Fibroblast of skin of right quadriceps (primary cell): Measurements from ENCODE around the gene C2orf68.
"Not testable (repeated sequence)": the region's sequence is repeated elsewhere in the genome, so short reads cannot be mapped to it uniquely, and the experiment has no call there.

Experiments
- DNase-seq: peaks from one replicate; pipeline ENCODE4 v3.0.0-alpha.2; 2013

The C2orf68 gene

DNA sequence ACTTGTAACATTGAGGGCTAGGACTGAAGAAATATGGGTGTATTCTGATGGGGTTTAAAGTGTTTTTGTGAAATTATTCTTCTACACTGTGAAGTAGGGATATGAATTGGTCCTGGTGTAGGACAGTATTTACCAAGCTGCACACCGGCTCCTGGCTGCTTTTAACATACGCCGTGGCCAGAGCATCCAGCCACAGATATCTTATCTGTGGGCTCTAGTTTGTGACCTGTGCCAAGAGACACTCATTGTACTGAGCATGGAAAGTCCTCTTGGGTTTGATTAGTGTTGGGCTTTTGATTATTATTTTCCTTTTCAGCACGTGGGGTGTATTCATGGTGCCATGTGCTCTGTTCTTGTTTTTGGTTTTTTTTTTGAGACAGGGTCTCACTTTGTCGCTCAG is 12.1 kb upstream of the C2orf68 start:
- DNase-seq = no peak

DNA sequence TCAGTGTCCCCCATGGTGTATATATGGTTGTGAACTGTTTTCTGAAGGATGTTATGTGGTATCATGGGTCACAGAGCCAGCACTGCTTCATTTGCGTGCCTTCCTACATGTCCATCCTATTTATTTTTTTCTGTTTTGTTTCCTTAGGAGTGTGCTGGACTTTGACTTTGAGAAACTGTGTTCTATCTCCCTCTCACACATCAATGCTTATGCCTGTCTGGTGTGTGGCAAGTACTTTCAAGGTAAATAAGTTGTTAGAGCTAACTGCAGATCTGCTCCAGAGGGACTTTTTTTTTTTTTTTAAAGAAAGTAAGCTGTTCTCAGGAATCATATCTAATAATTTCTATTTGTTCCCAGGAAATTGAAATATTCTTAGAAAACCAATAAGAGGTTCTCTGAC is 9.5 kb upstream of the C2orf68 start:
- no peak for DNase-seq

DNA sequence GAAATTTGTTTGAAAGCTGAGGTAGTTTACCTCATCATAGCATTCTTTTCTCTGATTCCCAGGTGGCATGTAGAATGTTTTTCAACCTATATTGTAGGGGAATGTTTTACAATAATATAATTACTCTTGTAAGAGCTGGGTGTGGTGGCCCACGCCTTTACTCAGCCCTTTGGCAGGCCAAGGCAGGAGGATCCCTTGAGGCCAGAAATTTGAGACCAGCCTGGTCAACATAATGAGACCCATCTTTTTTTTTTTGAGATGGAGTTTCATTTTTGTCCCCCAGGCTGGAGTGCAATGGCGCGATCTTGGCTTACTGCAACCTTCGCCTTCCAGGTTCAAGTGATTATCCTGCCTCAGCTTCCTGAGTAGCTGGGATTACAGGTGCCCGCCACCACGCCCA is 7.8 kb upstream of the C2orf68 start:
- no peak for DNase-seq

DNA sequence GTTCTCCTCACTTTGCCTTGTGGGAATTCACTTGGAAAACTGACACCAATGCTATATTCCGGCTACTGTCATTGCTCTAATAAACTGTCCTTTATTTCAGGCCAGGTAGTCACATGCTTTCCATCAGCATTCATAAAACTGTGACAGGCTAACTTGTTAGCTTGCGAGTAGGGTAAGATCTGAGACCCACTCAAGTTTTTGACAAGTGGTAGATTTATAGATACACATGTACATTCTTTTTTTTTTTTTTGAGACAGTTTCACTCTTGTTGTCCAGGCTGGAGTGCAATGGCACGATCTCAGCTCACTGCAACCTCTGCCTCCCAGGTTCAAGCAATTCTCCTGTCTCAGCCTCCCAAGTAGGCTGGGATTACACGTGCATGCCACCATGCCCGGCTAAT is 5.9 kb upstream of the C2orf68 start:
- DNase-seq = not testable (repeated sequence)

DNA sequence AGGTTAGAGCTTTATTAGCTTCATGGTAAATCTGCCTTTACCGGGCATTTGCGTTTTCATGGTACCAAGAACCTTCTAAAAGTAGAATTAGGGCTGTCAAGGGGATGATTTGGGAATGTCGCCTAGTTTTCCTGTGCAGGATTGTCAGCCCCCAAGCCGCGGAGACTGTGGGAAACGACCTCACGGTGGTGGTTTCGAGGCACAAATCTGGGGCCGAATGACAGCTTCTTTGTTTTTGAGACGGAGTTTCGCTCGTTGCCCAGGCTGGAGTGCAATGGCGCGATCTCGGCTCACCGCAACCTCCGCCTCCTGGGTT is 3.5 kb upstream of the C2orf68 start:
- no peak for DNase-seq

DNA sequence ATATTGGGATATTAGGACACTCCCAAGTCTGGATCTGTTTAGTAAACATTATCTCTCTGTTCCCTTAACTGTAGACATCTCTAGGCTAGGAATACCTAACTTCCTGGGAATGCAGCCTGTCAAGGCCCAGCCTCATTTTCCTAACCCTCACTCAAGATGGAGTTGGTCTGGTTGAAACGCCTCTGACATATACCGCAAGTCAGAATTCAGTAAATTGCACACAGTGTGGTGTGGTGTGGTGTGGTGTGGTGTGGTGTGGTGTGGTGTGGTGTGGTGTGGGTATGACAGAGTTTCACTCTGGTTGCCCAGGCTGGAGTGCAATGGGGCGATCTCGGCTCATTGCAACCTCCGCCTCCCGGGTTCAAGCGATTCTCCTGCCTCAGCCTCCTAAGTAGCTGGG is 2.9 kb upstream of the C2orf68 start:
- DNase-seq = not testable (repeated sequence)

DNA sequence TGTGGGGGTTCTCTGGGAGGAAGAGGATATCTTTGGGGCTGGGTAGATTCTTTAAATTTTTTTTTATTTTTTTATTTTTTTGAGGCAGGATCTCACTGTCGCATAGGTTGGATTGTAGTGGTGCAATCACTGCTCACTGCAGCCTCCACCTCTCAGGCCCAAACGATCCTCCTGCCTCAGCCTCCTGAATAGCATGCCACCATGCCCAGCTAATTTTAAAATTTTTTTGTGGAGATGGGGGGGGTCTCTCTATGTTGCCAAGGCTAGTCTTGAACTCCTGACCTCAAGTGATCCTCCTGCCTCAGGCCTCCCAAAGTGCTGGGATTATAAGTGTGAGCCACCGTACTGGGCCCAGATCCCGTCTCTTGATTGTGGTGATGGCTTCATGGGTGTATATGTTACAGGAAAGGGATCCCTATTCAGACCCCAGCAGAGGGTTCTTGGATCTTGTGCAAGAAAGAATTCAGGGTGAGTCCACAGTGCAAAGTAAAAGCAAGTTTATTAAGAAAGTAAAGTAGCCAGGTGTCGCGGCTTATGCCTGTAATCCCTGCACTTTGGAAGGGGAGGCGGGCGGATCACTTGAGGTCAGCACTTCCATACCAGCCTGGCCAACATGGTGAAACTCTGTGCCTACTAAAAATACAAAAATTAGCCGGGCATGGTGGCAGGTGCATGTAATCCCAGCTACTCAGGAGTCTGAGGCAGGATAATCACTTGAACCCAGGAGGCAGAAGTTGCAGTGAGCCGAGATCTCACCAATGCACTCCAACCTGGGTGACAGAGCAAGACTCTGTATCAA is 2.0 kb upstream of the C2orf68 start:
- no peak for DNase-seq

DNA sequence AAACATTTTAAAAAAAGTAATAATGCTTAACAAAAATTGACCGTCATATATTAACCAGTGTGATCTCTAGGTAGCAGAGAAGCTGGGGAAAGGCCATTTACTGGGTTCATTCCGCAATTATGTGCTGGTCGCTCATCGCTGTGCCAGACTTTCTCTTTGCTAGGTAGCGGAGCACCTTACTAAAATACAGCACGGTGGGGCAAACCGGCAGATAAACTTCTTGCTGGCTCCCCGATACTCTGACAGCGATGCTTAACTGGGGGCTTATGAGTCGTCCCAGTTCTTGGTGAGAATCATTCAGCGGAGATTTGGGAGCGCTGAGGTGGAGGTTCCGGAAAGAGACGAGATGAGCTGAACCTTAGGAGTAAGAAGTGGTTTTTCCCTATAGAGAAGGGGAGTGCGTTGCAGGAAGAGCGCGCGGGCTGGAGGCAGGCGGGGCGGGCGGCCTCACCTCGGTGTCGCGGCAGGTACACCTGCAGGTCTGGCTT is 605 bp downstream of the C2orf68 start:
- no peak for DNase-seq

DNA sequence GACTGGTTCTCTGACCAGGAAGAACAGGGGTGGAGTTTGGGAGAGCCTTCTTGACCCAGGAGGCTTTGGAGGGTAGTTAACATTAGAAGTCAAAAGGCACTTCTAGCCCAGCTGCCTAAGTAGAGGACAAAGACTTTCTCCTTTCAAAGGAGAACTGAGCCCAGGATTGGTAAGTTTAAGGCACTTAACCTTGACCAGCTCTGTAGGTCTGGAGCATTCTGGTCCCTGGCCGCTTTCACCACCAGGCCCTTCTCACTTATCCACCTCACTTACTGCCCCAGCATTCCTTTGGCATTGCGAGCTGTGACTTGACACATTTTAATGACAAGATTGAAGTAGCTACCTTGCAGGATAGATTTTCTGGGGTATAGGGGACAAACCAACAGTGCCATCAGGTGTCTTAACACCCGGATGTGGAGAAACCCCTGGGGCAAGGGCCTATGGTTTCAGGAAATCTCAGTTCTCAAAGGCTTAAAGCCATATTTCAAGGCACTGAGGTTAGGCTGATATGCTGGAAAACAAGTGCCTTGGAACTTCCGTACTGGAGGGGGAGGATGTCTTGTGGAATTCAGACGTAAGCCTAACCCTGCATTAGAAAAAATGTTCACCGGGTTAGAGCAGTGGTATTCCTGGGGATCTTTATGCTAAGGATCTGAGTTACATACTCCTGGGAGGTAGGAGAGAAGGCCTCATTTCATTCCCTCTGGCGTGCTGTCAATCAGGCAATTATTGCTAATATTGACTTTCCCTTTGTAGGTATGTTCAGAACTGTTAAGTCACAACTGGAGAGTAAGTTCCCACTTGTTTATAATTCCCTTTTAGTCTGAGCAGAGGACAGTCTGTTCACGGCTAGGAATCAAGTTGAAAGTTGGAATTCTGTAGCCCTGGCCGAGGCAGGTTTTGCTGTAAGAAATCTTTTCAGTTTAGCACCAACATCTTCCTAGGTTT is 4.3 kb downstream of the C2orf68 start:
- DNase-seq = no peak

DNA sequence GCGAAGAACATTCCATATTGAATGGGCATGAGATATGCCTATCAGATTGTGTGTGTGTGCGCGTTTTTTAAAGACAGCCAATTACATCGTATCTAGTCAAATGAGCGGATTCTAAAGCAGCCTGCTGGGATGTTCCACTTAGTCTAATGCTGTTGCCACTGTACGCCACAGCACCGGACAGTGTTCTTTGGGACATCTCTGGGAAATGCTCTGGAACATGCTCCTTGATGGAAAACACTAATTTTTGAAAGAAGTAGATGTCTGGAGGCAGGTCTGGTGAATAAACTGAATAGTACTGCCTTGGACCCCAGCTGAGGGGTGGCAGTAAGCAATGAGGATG is 5.8 kb downstream of the C2orf68 start:
- DNase-seq = no peak

DNA sequence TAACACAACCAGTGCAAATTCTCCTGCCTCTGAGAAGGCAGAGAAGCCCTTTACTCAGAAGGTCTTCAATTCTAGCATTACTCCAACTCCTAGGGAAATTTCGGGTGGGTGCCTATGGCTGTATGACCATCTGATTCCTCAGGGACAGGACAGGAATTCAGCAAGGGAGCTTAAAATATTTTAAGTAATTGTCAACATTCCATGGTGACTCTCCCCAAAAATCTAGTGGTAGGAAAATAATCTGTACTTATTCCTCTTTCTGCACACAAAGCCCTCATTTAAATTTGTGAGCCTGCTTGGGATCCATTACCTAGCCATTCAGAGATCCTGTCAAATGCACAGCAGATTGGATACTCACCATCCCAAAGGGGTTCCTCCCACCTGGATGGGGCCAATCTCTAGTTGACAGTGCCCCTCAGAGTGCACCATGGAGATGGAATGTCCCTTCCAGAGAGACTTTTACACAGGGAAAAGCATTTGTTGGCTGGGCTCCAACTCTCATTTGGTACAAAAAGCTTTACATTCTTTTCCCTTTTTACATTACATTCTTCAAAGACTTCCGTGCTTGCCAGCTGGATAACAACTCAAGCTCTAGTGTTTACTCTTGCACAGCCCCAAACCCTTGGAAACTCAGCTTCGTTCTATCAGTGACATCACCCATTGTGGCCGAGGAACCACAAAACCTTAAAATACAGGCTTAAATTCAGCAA is 6.3 kb downstream of the C2orf68 start:
- peak; percentile 89 for DNase-seq

DNA sequence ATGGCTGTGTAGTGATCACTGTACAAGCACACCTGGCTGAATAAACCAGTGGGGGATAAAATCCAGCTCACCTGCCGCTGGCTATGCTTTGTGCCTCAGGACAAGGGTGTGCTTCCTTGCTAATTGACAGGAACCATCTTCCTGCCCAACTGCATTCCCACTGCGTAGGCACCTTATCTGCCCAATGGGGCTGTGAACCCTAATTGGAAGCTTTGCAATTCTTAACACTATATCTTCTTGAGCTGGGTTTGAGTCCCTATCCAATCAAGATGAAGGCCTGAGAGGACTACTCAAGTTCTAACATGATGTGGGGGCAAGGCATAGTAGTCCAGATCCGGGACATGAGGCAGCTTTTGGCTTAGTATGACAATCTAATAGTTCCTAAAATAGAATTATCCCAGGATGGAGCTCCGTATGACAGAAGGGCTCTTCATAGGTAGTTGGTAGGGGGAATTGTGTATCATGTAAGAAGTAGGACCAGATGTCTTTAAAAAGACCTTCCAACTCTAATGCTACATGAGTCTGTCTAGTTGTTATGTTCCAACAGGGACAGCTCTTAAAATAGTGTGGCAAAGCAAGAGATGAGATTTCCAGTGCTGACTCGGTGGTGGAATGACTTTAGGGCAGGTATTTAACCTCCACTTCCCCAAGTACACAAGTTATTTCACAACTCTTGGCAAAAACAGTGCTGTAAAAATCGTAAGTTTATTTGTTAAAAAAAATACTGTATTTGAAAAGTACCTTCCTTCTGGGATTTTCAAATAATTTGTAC is 7.1 kb downstream of the C2orf68 start:
- no peak for DNase-seq

DNA sequence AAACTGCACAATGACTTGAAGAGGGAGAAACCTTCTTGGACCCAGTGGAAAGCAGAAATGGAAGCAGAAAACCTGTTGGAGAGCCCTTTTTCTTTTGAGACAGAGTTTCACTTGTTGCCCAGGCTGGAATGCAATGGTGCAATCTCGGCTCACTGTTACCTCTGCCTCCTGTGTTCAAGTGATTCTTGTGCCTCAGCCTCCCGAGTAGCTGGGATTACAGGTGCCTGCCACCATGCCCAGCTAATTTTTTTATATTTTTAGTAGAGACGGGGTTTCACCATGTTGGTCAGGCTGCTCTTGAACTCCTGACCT is 7.8 kb downstream of the C2orf68 start:
- DNase-seq = not testable (repeated sequence)

DNA sequence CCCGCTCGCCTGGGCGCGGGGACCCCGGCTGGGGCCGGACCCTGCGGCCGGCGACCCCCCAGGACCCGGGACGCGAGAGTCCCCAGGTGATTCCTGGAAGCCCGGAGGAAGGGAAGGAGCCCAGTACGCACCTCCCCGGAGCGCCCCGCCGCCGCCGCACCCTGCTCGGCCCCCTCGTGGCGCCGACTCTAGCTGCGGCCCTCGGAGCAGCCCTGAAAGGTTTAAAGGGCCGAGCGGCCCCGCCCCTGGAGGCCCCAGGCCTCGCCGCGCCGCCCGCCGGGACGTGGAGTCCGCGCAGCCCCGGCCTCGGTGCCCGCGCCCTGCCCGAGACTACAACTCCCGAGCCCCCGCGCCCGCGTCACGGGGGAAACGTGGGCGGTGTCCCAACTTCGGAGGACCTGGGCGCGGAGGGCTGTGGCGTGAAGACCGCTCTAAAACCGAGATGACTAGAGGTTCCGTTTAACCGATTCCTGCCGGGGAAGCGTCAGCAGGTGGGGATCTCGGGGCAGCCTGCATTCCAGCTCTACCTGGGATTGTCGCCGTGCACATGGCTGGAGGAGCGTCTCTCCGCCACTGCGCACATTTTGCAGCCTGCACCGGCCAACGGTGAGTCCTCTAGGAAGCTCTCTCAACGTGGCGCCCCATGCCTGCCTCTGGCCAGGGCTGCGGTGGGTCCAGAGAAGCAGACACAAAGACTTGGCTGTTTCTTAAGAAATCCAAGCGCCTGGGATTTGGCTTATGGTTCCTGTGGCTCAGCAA is 9.2 kb downstream of the C2orf68 start, which contains the start of gene TMEM150A:
TMEM150A (minus strand) TSS at position 223 of the 759 bp plus-strand sequence. CDS start 750 bp downstream, outside the sequence.
- peak; percentile 88 for DNase-seq

DNA sequence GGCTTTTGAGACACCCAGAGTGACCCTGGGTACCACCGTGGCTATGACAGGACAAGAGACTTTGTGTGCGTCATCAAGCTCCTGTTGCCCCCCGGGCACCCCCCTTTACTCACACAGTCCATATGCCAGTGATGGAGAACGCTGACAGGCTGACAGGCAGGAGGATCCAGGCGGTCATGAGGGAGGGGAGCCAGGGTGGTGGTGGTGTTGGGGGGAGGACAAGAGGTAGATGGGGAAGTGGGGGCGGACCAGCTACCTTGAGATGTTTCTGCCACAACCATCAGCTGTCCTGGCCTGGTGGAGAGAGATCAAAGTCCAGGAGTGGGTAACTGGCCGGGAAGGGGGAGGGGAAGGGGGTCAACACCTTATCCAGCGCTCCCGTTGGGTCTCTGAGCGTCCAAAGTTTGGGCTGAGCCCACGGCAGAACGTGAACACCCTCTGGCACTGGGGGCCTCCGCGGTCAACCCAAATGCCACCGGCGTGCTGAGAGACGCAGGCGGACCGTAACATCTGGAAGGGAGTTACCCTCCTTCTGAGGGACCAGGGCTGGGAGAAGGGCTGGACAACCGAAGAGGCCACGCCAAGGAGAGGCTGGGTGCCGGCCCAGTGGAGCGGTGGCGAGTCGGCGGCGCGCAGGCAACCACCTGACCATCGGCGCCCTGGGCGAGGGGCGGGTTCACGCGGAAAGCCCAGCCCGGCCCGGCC is 9.9 kb downstream of the C2orf68 start:
- DNase-seq = no peak

DNA sequence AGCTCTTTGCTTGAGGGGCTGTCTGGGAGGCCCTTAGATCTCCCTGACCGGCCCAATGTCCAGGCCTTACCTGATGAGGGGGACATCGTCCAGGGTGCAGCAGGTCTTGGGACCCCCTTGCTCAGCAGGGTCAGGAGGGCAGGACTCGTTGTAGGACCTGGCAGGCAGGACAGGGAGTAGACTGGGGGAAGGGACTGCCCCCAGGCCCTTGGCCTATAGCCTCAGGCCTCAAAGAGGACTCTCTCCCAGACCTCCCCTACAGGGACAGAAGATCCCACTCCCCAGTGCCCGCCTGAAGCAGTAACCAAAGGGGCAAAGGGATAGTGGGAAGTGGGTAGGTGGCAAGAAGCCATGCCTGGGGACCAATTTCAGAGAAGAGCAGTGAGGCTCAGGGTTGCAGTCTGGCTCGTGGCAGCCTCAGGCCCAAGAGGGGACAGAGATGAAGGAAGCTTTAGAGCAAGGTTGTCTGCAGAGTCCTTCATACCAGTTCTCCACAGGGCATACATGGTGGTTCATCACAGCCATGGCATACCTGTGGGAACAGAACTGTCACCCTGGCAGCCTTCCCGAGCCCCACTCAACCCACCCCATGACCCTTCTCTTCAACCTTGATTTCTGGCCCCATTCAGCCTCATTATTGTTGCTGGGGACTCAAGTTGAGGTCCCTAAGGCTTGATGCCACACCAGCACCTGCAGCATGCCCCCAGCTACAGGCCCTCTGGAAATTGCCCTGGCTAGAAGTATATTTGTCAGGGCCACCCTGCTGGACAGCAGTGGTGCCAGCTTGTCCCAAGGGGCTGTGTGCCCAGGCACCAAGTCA is 10.7 kb downstream of the C2orf68 start:
- DNase-seq = no peak

DNA sequence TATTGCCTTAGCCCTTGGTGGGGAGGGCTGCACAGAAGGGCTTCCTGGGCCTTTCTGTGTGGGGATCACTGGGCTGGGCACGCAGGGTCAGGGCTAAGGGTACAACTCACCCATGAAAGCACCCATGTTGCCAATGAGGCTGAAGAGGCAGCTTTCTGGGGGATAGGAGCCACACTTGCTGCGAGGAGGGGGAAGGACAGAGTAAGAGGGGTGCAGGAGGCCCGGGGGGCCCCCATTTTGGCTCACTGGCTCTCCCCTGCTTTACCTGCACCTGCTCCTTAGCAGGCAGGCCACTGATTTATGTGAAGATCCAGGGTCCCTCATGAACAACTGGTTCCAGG is 11.7 kb downstream of the C2orf68 start:
- no peak for DNase-seq

DNA sequence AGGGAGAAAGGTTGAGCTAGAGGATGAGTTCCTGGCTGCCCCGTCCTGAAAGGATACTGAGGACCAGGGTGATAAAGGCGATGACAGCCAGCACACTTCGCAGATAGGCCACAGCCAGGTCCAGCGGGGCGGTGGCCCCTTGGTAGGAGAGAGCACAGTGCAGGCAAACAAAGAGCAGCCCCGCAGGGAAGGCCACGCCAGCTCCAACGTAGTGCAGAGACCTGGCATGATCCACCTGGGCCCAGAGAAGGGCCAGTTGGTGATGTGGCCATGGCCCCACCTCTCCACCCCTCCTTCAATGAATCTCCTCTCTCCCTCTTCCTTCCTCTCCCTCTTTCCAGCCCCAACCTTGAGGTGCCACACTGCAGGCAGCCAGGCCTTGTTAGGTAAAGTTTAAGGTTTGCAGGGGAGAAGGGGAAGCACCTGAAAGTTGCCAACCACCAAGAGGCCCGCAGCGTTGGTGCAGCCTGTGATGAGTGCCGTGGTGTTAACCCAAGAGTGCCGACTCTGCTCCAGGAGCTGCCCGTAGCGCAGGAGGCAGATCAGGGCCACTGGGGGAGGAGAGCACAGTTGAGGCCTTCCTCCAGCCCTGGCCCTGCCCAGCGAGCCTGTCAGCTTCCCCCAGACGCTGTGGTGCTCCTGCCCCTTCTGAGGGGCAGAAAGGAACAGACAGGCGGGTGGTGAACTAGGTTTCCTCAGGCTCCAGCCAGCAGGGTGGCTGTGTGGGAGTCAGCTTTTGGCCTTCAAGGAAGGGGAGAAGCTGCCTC is 12.2 kb downstream of the C2orf68 start:
- DNase-seq = no peak

DNA sequence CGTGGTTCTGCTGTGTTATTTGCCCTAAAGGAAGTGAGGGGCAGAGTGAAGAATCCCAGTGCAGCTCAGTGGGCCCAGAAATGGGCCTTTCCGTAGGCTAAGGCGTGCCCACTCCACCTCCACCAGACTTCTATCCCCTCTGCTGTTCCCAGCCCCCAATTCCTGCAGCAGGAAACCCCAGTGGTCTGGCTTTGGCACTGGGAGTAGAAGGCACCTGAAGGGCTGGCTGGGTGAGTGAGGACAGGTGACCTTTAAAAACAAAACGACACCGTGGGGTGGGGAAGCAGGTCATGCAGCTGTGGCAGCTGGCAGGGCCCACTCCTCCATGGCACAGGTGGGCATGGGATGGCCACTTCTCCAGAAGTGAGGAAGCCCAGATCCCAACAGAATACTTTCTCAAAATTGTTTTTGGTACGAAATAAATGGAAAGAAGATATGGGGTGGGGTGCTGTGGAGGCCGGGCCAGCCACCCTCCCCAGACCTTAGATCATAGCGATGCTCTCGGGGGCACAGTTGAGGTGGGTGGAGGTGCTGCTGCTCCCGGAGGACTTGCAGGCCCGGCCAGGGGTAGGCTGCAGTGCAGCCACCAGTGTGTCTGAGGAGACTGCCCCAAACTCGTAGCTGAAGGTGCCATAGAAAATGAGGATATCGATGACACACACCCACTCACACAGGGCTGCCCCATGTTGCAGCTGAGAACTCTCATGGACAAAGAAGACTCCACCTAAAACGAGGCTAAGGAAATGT is 13.1 kb downstream of the C2orf68 start:
- DNase-seq = no peak
